Measurements from ENCODE around the gene GARRE1. TPM values are rescaled to one million over a fixed set of nuclear protein-coding genes. Genes with fewer than 3 reads are reported as not detected.

GARRE1 gene
- total RNA-seq, 2 experiments from 2014 or later = 69.7 to 72.0 TPM

DNA sequence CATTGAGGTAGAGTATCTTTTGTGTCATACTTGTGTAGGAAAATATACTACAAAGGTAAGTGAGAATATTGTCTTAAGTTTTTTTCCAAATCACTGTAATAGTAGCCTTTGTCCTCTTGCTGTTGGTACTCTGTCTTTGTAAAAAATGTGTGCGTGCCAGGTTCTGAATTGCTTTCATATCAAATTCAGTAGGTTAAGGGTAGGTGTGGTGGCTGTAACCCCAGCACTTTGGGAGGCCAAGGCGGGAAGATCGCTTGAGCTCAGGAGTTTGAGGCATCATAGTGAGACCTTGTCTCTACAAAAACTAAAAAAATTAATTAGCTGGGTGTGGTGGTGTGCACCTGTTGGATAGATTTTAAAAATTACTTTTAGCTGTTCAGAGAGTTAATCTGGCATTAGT lies 46.6 kb downstream of the GARRE1 start:
- H3K36me3 ChIP-seq (ENCODE audit: insufficient read depth, low read length) = peaks cover 29% of the 10 kb centered on the region
- no peak for DNase-seq
- intact Hi-C loops (cut with DNase I, micrococcal nuclease) = no loop called here
- Mint-ChIP-seq H3K27ac (peak overlapping the region; percentile 57), H3K4me3 (no peak overlapping the region), H3K4me1 (ENCODE audit: low read depth) (peaks cover 42% of the 10 kb centered on the region), H3K27me3 (no peaks in the 10 kb centered on the region), H3K9me3 (no peaks in the 10 kb centered on the region), H3K36me3 (ENCODE audit: low read depth) (peaks cover 48% of the 10 kb centered on the region)
- ChIA-PET POLR2A (no interaction called here), CTCF (no interaction called here)
- ATAC-seq (ENCODE audit: poor library complexity) = no peak
- no peaks in the 10 kb centered on the region for H3K9me3 ChIP-seq (ENCODE audit: control insufficient read depth in 1 of 2, insufficient read depth in 1 of 2, low read length in 2 of 2)
- no peaks in the 10 kb centered on the region for H3K27me3 ChIP-seq (ENCODE audit: control insufficient read depth in 1 of 2, insufficient read depth in 2 of 2, low read length in 2 of 2)
- peaks cover 5% of the 10 kb centered on the region for H3K4me1 ChIP-seq (ENCODE audit: insufficient read depth, low read length)
- no peak overlapping the region for H3K27ac ChIP-seq (ENCODE audit: low read depth in 1 of 2, low read length in 2 of 2)
- no peak overlapping the region for H3K4me3 ChIP-seq (ENCODE audit: low read length)
- TF ChIP-seq, protein P1, sequence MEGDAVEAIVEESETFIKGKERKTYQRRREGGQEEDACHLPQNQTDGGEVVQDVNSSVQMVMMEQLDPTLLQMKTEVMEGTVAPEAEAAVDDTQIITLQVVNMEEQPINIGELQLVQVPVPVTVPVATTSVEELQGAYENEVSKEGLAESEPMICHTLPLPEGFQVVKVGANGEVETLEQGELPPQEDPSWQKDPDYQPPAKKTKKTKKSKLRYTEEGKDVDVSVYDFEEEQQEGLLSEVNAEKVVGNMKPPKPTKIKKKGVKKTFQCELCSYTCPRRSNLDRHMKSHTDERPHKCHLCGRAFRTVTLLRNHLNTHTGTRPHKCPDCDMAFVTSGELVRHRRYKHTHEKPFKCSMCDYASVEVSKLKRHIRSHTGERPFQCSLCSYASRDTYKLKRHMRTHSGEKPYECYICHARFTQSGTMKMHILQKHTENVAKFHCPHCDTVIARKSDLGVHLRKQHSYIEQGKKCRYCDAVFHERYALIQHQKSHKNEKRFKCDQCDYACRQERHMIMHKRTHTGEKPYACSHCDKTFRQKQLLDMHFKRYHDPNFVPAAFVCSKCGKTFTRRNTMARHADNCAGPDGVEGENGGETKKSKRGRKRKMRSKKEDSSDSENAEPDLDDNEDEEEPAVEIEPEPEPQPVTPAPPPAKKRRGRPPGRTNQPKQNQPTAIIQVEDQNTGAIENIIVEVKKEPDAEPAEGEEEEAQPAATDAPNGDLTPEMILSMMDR (IDR thresholded peaks at IDR 0.05) = no peak

Other genes with a start within 250 kb of the GARRE1 start
- gene LSM14A, start 82.0 kb upstream of the GARRE1 start, total RNA-seq = 100 to 1,000 TPM; 210 to 217 TPM
- 10 to 100 TPM; 85.0 to 86.0 TPM for gene GPI, start 110.6 kb downstream of the GARRE1 start, total RNA-seq
- 1 to 10 TPM; 3.8 to 3.9 TPM for gene PDCD2L, start 149.8 kb downstream of the GARRE1 start, total RNA-seq
- gene UBA2, start 173.8 kb downstream of the GARRE1 start, total RNA-seq = 10 to 100 TPM; 44.9 to 57.3 TPM
- under 1 TPM; 0.16 to 0.17 TPM for gene WTIP, start 227.2 kb downstream of the GARRE1 start, total RNA-seq

Data from CD4-positive, alpha-beta T cell (primary cell).